HEK293 (cell line): ENCODE data around the gene GPBAR1.

Experiments used
- CTCF ChIA-PET: fragments of 350-600 bp; formaldehyde crosslinking; extraction: SDS; loops from one replicate; lab custom pipeline; 2021; ENCODE audit warnings: antibody characterized with exemption; lab: Yijun Ruan, JAX
- POLR2A ChIA-PET: fragments of 300-600 bp; formaldehyde crosslinking; extraction: SDS; loops from one replicate; lab custom pipeline; 2020; ENCODE audit warnings: antibody characterized with exemption, inconsistent platforms; lab: Yijun Ruan, JAX
- H3K27ac ChIP-seq: fragments of 200-500 bp; sonication (Bioruptor generic); 2 replicates; pipeline ENCODE4 v1.5.1; 2014; ENCODE audit warnings: low read depth, low read length, control low read depth, inconsistent platforms; ENCODE audit errors: extremely low read depth
- H3K36me3 ChIP-seq, 2 experiments: fragments of 200-500 bp in 1 of 2; sonication (Bioruptor generic) in 1 of 2; 1 replicate in 1 of 2; 2 replicates in 1 of 2; pipeline ENCODE4 v1.5.1; 2014 to 2017; ENCODE audit warnings: inconsistent platforms in 2 of 2, low read length in 2 of 2; ENCODE audit not compliant: control insufficient read depth in 2 of 2, insufficient read depth in 1 of 2
- H3K4me1 ChIP-seq: fragments of 200-500 bp; sonication (Bioruptor generic); 2 replicates; pipeline ENCODE4 v1.5.1; 2014; ENCODE audit warnings: mild to moderate bottlenecking, low read length, inconsistent platforms; ENCODE audit not compliant: control insufficient read depth, insufficient read depth
- H3K4me3 ChIP-seq: 2 replicates; pipeline ENCODE4 v1.5.1; 2011; ENCODE audit warnings: low read depth, mild to moderate bottlenecking, control low read depth, low read length, moderate library complexity
- H3K9me3 ChIP-seq: fragments of 200-500 bp; sonication (Bioruptor generic); 2 replicates; pipeline ENCODE4 v1.5.1; 2014; ENCODE audit warnings: low read depth, low read length, inconsistent platforms; ENCODE audit not compliant: control insufficient read depth, insufficient read depth
- EGR2 ChIP-seq: fragments of 450-650 bp; formaldehyde crosslinking; IDR thresholded peaks from 2 replicates; pipeline ENCODE4 v1.5.1; 2016; ENCODE audit warnings: low read depth, missing biosample characterization, missing genetic modification characterization
- GFI1B ChIP-seq: fragments of 450-650 bp; formaldehyde crosslinking; IDR thresholded peaks from 2 replicates; pipeline ENCODE4 v1.5.1; 2016; ENCODE audit warnings: missing biosample characterization, missing genetic modification characterization
- GLI2 ChIP-seq: fragments of 450-650 bp; formaldehyde crosslinking; IDR thresholded peaks from 2 replicates; pipeline ENCODE4; 2017; ENCODE audit warnings: missing biosample characterization, missing genetic modification characterization, low read depth, borderline replicate concordance
- GLI4 ChIP-seq: fragments of 450-650 bp; formaldehyde crosslinking; IDR thresholded peaks from 2 replicates; pipeline ENCODE4 v1.5.1; 2016; ENCODE audit warnings: missing biosample characterization, missing genetic modification characterization
- HOXD13 ChIP-seq: sonication (generic); formaldehyde crosslinking; IDR thresholded peaks from 2 replicates; pipeline ENCODE4 v1.8.0; 2022; ENCODE audit warnings: missing genetic modification reagents, borderline replicate concordance
- KLF10 ChIP-seq: fragments of 450-650 bp; IDR thresholded peaks from 2 replicates; pipeline ENCODE4 v1.5.1; 2018; ENCODE audit warnings: missing biosample characterization, mild to moderate bottlenecking, missing genetic modification characterization
- MEIS1 ChIP-seq: sonication (generic); formaldehyde crosslinking; IDR thresholded peaks from 2 replicates; pipeline ENCODE4 v1.8.1; 2022; ENCODE audit warnings: missing genetic modification reagents, mild to moderate bottlenecking, borderline replicate concordance
- PRDM1 ChIP-seq: fragments of 450-650 bp; formaldehyde crosslinking; IDR thresholded peaks from 2 replicates; pipeline ENCODE4; 2016; ENCODE audit warnings: missing biosample characterization, missing genetic modification characterization
- SP7 ChIP-seq: fragments of 450-650 bp; formaldehyde crosslinking; IDR thresholded peaks from 2 replicates; pipeline ENCODE4 v1.5.1; 2016; ENCODE audit warnings: missing biosample characterization, missing genetic modification characterization
- YY2 ChIP-seq: fragments of 450-650 bp; formaldehyde crosslinking; IDR thresholded peaks from 2 replicates; pipeline ENCODE4 v1.5.1; 2016; ENCODE audit warnings: missing biosample characterization, missing genetic modification characterization
- ZEB2 ChIP-seq: fragments of 450-650 bp; formaldehyde crosslinking; IDR thresholded peaks from 2 replicates; pipeline ENCODE4 v1.5.1; 2016; ENCODE audit warnings: missing biosample characterization, missing genetic modification characterization
- ZNF169 ChIP-seq: fragments of 450-650 bp; formaldehyde crosslinking; IDR thresholded peaks from 2 replicates; pipeline ENCODE4 v1.5.1; 2016; ENCODE audit warnings: missing biosample characterization, missing genetic modification characterization
- ZNF311 ChIP-seq: fragments of 450-650 bp; formaldehyde crosslinking; IDR thresholded peaks from 2 replicates; pipeline ENCODE4 v1.5.1; 2017; ENCODE audit warnings: missing biosample characterization, missing genetic modification characterization, borderline replicate concordance
- ZNF366 ChIP-seq: fragments of 450-650 bp; formaldehyde crosslinking; conservative IDR thresholded peaks from 2 replicates; pipeline ENCODE4 v1.5.1; 2016; ENCODE audit warnings: missing biosample characterization, missing genetic modification characterization
- ZNF433 ChIP-seq: fragments of 450-650 bp; formaldehyde crosslinking; IDR thresholded peaks from 2 replicates; pipeline ENCODE4 v1.5.1; 2016; ENCODE audit warnings: missing biosample characterization, missing genetic modification characterization, low read depth
- ZNF48 ChIP-seq: fragments of 450-650 bp; formaldehyde crosslinking; IDR thresholded peaks from 2 replicates; pipeline ENCODE4 v1.5.1; 2016; ENCODE audit warnings: missing biosample characterization, missing genetic modification characterization
- ZNF571 ChIP-seq: fragments of 450-650 bp; formaldehyde crosslinking; IDR thresholded peaks from 2 replicates; pipeline ENCODE4 v1.5.0; 2017; ENCODE audit warnings: missing biosample characterization, missing genetic modification characterization
- ZNF585B ChIP-seq: fragments of 450-650 bp; formaldehyde crosslinking; IDR thresholded peaks from 2 replicates; pipeline ENCODE4 v1.5.1; 2016; ENCODE audit warnings: missing biosample characterization, missing genetic modification characterization
- ZNF610 ChIP-seq: fragments of 450-650 bp; formaldehyde crosslinking; IDR thresholded peaks from 2 replicates; pipeline ENCODE4 v1.5.1; 2016; ENCODE audit warnings: missing biosample characterization, missing genetic modification characterization, borderline replicate concordance
- ZNF624 ChIP-seq: fragments of 450-650 bp; formaldehyde crosslinking; IDR thresholded peaks from 2 replicates; pipeline ENCODE4 v1.5.1; 2017; ENCODE audit warnings: missing biosample characterization, missing genetic modification characterization
- ZNF654 ChIP-seq: fragments of 450-650 bp; formaldehyde crosslinking; IDR thresholded peaks from 2 replicates; pipeline ENCODE4 v1.5.1; 2016; ENCODE audit warnings: low read depth, missing biosample characterization, missing genetic modification characterization
- TF ChIP-seq, protein P1 (sequence below): fragments of 450-650 bp; formaldehyde crosslinking; IDR thresholded peaks from 2 replicates; pipeline ENCODE4 v1.5.1; 2016; ENCODE audit warnings: missing biosample characterization, missing genetic modification characterization
- TF ChIP-seq, protein P2 (sequence below): fragments of 450-650 bp; formaldehyde crosslinking; IDR thresholded peaks from 2 replicates; pipeline ENCODE4 v1.5.1; 2017; ENCODE audit warnings: missing biosample characterization, missing genetic modification characterization
- TF ChIP-seq, protein P3 (sequence below): fragments of 450-650 bp; formaldehyde crosslinking; IDR thresholded peaks from 2 replicates; pipeline ENCODE4 v1.5.1; 2016; ENCODE audit warnings: missing biosample characterization, missing genetic modification characterization
- TF ChIP-seq, protein P4 (sequence below): fragments of 450-650 bp; formaldehyde crosslinking; IDR thresholded peaks from 2 replicates; pipeline ENCODE4 v1.5.1; 2016; ENCODE audit warnings: missing biosample characterization, missing genetic modification characterization, low read depth
- TF ChIP-seq, protein P5 (sequence below): fragments of 450-650 bp; formaldehyde crosslinking; IDR thresholded peaks from 2 replicates; pipeline ENCODE4 v1.5.1; 2017; ENCODE audit warnings: missing biosample characterization, mild to moderate bottlenecking, missing genetic modification characterization, moderate library complexity

Gene GPBAR1

DNA sequence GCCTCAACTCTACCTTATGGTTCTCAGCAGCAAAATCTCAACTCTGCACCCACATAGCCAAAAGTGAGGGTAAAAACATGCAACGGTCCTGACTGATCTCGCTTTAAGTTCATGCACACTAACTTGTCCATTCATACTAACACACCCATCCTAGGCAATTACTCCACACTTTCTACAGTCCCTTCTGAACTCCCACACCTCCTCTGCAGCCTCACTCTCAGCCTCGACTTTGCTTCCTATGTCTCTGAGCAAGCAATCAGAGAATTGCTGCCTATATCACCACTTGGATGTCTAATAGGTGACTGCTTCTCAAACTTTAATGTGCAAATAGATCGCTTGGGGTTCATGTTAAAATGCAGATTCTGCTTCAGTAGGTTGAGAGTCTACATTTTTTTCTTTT is 39.3 kb downstream of the GPBAR1 start:
- POLR2A ChIA-PET, result no interaction called here
- CTCF ChIA-PET, result interaction anchor here (0.6 to 1.1 kb wide), 4 partner anchors 8 to 361 kb away, joined by 3 to 8 read pairs (median 3); no protein-coding TSS in a partner anchor

DNA sequence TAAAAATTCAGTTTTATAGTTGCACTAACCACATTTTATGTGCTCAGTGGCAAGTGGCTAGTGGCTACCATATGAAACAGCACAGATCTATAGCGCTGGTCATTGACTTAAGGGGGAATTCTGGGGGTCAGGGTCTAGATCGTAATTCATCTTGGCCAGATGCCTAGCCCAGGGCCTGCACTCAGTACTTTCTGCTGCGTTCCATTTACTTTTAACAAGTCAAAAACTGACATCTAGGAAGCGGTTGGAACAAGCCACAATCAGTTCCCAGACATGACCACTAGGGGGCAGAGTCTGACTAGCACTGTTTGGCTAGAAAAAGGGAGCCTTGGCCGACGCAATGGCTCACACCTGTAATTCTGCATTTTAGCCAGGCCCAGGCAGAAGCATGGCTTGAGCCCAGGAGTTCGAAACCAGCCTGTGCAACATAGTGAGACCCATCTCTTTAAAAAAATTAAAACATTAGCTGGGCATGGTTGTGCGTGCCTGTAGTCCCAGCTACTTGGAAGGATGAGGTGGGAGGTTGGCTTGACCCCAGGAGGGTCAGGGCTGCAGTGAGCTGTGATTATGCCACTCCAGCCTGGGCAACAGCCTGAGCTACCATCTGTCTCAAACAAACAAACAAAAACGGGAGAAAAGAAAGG is 40.5 kb downstream of the GPBAR1 start:
- Histone ChIP-seq H3K9me3 (no peaks in the 10 kb centered on the region), H3K4me1 (no peaks in the 10 kb centered on the region; the same call in 1 of the 2 replicates), H3K36me3 (no peaks in the 10 kb centered on the region), H3K4me3 (no peak overlapping the region), H3K27ac (no peak overlapping the region)
- ChIA-PET CTCF (interaction anchor here (0.6 to 2.2 kb wide), 29 partner anchors 9 to 547 kb away, joined by 3 to 23 read pairs (median 5); partner anchors contain the start of genes AAMP, CATIP, PNKD and TMBIM1), POLR2A (interaction anchor here (0.9 kb wide), 1 partner anchor 15 kb away, joined by 3 read pairs; no protein-coding TSS in a partner anchor)
- TF ChIP-seq ZNF169 (tag by site-specific recombination) (no peak), MEIS1 (CRISPR knock-in tag) (no peak), ZNF433 (tag by site-specific recombination) (no peak), ZNF610 (tag by site-specific recombination) (no peak), ZNF624 (no peak), ZNF654 (tag by site-specific recombination) (peak; percentile 93), KLF10 (tag by site-specific recombination) (no peak; the same call in 1 of the 2 replicates), ZNF48 (tag by site-specific recombination) (no peak), GFI1B (tag by site-specific recombination) (no peak), HOXD13 (no peak), GLI2 (tag by site-specific recombination) (no peak), ZNF311 (tag by site-specific recombination) (no peak), YY2 (no peak), EGR2 (tag by site-specific recombination) (no peak), PRDM1 (no peak), ZEB2 (tag by site-specific recombination) (peak; percentile 74), SP7 (tag by site-specific recombination) (0 out of 2 replicates have a peak, but pooled peaks have one; percentile 38)
- TF ChIP-seq, protein P1, sequence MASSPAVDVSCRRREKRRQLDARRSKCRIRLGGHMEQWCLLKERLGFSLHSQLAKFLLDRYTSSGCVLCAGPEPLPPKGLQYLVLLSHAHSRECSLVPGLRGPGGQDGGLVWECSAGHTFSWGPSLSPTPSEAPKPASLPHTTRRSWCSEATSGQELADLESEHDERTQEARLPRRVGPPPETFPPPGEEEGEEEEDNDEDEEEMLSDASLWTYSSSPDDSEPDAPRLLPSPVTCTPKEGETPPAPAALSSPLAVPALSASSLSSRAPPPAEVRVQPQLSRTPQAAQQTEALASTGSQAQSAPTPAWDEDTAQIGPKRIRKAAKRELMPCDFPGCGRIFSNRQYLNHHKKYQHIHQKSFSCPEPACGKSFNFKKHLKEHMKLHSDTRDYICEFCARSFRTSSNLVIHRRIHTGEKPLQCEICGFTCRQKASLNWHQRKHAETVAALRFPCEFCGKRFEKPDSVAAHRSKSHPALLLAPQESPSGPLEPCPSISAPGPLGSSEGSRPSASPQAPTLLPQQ (tag by site-specific recombination), result no peak

More for the DNA sequence above, 39.3 kb downstream of the GPBAR1 start:
- H3K4me1 ChIP-seq, result no peaks in the 10 kb centered on the region; the same call in 1 of the 2 replicates
- no peak overlapping the region for H3K27ac ChIP-seq
- H3K4me3 ChIP-seq, result no peak overlapping the region
- H3K9me3 ChIP-seq, result no peaks in the 10 kb centered on the region
- TF ChIP-seq, protein P2, sequence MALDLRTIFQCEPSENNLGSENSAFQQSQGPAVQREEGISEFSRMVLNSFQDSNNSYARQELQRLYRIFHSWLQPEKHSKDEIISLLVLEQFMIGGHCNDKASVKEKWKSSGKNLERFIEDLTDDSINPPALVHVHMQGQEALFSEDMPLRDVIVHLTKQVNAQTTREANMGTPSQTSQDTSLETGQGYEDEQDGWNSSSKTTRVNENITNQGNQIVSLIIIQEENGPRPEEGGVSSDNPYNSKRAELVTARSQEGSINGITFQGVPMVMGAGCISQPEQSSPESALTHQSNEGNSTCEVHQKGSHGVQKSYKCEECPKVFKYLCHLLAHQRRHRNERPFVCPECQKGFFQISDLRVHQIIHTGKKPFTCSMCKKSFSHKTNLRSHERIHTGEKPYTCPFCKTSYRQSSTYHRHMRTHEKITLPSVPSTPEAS (tag by site-specific recombination), result no peak
- TF ChIP-seq GLI4 (no peak), SP7 (tag by site-specific recombination) (no peak), ZNF585B (tag by site-specific recombination) (no peak), ZNF366 (tag by site-specific recombination) (no peak), ZNF571 (tag by site-specific recombination) (no peak)
- TF ChIP-seq, protein P3, sequence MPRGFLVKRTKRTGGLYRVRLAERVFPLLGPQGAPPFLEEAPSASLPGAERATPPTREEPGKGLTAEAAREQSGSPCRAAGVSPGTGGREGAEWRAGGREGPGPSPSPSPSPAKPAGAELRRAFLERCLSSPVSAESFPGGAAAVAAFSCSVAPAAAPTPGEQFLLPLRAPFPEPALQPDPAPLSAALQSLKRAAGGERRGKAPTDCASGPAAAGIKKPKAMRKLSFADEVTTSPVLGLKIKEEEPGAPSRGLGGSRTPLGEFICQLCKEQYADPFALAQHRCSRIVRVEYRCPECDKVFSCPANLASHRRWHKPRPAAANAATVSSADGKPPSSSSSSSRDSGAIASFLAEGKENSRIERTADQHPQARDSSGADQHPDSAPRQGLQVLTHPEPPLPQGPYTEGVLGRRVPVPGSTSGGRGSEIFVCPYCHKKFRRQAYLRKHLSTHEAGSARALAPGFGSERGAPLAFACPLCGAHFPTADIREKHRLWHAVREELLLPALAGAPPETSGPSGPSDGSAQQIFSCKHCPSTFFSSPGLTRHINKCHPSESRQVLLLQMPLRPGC (tag by site-specific recombination), result no peak
- TF ChIP-seq, protein P4, sequence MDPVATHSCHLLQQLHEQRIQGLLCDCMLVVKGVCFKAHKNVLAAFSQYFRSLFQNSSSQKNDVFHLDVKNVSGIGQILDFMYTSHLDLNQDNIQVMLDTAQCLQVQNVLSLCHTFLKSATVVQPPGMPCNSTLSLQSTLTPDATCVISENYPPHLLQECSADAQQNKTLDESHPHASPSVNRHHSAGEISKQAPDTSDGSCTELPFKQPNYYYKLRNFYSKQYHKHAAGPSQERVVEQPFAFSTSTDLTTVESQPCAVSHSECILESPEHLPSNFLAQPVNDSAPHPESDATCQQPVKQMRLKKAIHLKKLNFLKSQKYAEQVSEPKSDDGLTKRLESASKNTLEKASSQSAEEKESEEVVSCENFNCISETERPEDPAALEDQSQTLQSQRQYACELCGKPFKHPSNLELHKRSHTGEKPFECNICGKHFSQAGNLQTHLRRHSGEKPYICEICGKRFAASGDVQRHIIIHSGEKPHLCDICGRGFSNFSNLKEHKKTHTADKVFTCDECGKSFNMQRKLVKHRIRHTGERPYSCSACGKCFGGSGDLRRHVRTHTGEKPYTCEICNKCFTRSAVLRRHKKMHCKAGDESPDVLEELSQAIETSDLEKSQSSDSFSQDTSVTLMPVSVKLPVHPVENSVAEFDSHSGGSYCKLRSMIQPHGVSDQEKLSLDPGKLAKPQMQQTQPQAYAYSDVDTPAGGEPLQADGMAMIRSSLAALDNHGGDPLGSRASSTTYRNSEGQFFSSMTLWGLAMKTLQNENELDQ (tag by site-specific recombination), result no peak
- TF ChIP-seq, protein P5, sequence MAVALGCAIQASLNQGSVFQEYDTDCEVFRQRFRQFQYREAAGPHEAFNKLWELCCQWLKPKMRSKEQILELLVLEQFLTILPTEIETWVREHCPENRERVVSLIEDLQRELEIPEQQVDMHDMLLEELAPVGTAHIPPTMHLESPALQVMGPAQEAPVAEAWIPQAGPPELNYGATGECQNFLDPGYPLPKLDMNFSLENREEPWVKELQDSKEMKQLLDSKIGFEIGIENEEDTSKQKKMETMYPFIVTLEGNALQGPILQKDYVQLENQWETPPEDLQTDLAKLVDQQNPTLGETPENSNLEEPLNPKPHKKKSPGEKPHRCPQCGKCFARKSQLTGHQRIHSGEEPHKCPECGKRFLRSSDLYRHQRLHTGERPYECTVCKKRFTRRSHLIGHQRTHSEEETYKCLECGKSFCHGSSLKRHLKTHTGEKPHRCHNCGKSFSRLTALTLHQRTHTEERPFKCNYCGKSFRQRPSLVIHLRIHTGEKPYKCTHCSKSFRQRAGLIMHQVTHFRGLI, result no peak
- H3K36me3 ChIP-seq, result no peaks in the 10 kb centered on the region
